ENCODE results near the gene SOX5. TPM values are rescaled to one million over a fixed set of nuclear protein-coding genes. Genes with fewer than 3 reads are reported as not detected.

Gene SOX5
- total and polyA plus RNA-seq, 2 experiments from 2014 or later: 1.0 to 4.7 TPM

DNA sequence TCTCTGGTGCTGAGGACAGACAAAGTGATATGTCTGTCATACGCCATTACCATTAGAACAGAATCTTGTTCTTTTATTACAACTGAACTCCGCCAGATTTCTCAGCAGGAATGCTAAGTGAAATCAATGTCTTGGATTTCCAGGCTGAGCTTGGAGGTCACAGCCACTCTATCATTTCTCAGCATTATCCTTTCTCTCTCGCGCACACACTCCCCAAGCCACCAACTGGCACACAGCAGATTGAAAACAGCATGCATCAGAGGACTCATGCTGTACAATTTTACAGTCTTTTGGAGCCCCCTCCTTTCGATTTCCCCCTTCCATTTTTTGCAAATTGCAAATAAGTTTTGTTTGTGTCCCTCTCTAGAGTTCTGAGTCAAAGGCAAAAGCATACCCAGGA, 348.6 kb downstream of the SOX5 start (continued):
- TF ChIP-seq, protein P1, sequence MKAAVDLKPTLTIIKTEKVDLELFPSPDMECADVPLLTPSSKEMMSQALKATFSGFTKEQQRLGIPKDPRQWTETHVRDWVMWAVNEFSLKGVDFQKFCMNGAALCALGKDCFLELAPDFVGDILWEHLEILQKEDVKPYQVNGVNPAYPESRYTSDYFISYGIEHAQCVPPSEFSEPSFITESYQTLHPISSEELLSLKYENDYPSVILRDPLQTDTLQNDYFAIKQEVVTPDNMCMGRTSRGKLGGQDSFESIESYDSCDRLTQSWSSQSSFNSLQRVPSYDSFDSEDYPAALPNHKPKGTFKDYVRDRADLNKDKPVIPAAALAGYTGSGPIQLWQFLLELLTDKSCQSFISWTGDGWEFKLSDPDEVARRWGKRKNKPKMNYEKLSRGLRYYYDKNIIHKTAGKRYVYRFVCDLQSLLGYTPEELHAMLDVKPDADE (IDR thresholded peaks at IDR 0.05): no peak
- TF ChIP-seq, protein P2, sequence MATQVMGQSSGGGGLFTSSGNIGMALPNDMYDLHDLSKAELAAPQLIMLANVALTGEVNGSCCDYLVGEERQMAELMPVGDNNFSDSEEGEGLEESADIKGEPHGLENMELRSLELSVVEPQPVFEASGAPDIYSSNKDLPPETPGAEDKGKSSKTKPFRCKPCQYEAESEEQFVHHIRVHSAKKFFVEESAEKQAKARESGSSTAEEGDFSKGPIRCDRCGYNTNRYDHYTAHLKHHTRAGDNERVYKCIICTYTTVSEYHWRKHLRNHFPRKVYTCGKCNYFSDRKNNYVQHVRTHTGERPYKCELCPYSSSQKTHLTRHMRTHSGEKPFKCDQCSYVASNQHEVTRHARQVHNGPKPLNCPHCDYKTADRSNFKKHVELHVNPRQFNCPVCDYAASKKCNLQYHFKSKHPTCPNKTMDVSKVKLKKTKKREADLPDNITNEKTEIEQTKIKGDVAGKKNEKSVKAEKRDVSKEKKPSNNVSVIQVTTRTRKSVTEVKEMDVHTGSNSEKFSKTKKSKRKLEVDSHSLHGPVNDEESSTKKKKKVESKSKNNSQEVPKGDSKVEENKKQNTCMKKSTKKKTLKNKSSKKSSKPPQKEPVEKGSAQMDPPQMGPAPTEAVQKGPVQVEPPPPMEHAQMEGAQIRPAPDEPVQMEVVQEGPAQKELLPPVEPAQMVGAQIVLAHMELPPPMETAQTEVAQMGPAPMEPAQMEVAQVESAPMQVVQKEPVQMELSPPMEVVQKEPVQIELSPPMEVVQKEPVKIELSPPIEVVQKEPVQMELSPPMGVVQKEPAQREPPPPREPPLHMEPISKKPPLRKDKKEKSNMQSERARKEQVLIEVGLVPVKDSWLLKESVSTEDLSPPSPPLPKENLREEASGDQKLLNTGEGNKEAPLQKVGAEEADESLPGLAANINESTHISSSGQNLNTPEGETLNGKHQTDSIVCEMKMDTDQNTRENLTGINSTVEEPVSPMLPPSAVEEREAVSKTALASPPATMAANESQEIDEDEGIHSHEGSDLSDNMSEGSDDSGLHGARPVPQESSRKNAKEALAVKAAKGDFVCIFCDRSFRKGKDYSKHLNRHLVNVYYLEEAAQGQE (IDR thresholded peaks at IDR 0.05; ENCODE audit: unreplicated experiment): no peak
- no peak for TF ChIP-seq POLR2AphosphoS5 (IDR thresholded peaks at IDR 0.05; ENCODE audit: low read depth)
- TF ChIP-seq STAT1 (IDR thresholded peaks at IDR 0.05; ENCODE audit: unreplicated experiment): no peak

DNA sequence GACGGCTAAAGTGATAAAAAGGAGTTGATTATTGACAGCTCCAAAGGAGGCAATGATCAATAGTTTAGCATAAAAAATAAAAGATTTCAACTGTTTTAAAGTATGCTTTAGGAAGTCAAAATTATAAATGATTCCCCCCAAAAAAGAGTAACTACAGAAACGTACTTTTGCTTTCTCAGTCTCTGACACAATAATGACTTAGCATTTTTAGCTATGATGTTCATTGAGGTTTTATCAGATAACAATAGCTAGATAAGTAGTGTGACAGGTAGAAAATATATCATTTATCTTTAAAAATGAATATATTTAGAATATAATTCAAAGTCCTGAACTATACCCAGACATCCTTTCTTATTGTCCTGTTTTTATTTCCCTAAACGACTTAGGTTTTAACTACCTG, 352.9 kb downstream of the SOX5 start:
- Histone ChIP-seq H3K36me3 (ENCODE audit: insufficient read depth) (no peaks in the 10 kb centered on the region), H3K4me3 (no peak overlapping the region), H3K4me2 (no peak overlapping the region), H3K27me3 (ENCODE audit: insufficient read depth) (no peaks in the 10 kb centered on the region), H3K4me1 (ENCODE audit: insufficient read depth) (0 out of 2 replicates have a peak, but pooled peaks cover 4% of the 10 kb centered on the region), H3K79me2 (replicated peaks; ENCODE audit: insufficient read depth) (no peaks in the 10 kb centered on the region), H3F3A (replicated peaks; ENCODE audit: low read depth) (no peaks in the 10 kb centered on the region), H4K20me1 (replicated peaks; ENCODE audit: insufficient read depth) (no peaks in the 10 kb centered on the region), H2AFZ (no peak overlapping the region), H3K9me2 (ENCODE audit: insufficient read depth) (no peaks in the 10 kb centered on the region), H3K27ac (ENCODE audit: low read depth) (no peak overlapping the region)
- H3K36me3 Mint-ChIP-seq (ENCODE audit: low read depth): peaks cover 17% of the 10 kb centered on the region
- no peak overlapping the region for H3K4me3 Mint-ChIP-seq
- no peaks in the 10 kb centered on the region for H3K27me3 Mint-ChIP-seq (ENCODE audit: insufficient read depth, low read depth, poor library complexity)
- DNase-seq (ENCODE audit: low spot score): no peak
- TF ChIP-seq, protein P3, sequence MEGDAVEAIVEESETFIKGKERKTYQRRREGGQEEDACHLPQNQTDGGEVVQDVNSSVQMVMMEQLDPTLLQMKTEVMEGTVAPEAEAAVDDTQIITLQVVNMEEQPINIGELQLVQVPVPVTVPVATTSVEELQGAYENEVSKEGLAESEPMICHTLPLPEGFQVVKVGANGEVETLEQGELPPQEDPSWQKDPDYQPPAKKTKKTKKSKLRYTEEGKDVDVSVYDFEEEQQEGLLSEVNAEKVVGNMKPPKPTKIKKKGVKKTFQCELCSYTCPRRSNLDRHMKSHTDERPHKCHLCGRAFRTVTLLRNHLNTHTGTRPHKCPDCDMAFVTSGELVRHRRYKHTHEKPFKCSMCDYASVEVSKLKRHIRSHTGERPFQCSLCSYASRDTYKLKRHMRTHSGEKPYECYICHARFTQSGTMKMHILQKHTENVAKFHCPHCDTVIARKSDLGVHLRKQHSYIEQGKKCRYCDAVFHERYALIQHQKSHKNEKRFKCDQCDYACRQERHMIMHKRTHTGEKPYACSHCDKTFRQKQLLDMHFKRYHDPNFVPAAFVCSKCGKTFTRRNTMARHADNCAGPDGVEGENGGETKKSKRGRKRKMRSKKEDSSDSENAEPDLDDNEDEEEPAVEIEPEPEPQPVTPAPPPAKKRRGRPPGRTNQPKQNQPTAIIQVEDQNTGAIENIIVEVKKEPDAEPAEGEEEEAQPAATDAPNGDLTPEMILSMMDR (conservative IDR thresholded peaks at IDR 0.05; ENCODE audit: low read depth in 2 of 2): no peak
- TF ChIP-seq, protein P1 (IDR thresholded peaks at IDR 0.05): no peak
- TF ChIP-seq, protein P2 (IDR thresholded peaks at IDR 0.05; ENCODE audit: unreplicated experiment): no peak
- no peak for TF ChIP-seq EZH2phosphoT487 (IDR thresholded peaks at IDR 0.05; ENCODE audit: unreplicated experiment)
- TF ChIP-seq EZH2 (IDR thresholded peaks at IDR 0.05; ENCODE audit: low read depth, unreplicated experiment): no peak
- TF ChIP-seq NANOG (IDR thresholded peaks at IDR 0.05; ENCODE audit: borderline replicate concordance): no peak
- TF ChIP-seq STAT1 (IDR thresholded peaks at IDR 0.05; ENCODE audit: unreplicated experiment): no peak
- TF ChIP-seq POLR2AphosphoS5 (IDR thresholded peaks at IDR 0.05; ENCODE audit: low read depth): no peak
- TF ChIP-seq ZNF114 (CRISPR knock-in tag; IDR thresholded peaks at IDR 0.05): no peak
- H3K4me1 Mint-ChIP-seq: peaks cover 4% of the 10 kb centered on the region; the same call in 1 of the 3 replicates
- H3K9me3 Mint-ChIP-seq: peaks cover 13% of the 10 kb centered on the region
- no peak overlapping the region for H3K27ac Mint-ChIP-seq
- no peak for ATAC-seq
